Stimulated activated CD4-positive, alpha-beta T cell treated with anti-CD3 and anti-CD28 coated beads, Interleukin-1b, Interleukin-23, amount 100 ng/mL, for 24 hours (primary cell): ENCODE results near the gene NIPSNAP2.
"Not testable (repeated sequence)": the region's sequence is repeated elsewhere in the genome, so short reads cannot be mapped to it uniquely, and the experiment has no call there.

ENCODE experiments used
- DNase-seq, 4 experiments: peaks; one replicate each; pipeline ENCODE4 v3.0.0-alpha.2; 2020; ENCODE audit warnings: low read depth in 4 of 4, low spot score in 1 of 4

NIPSNAP2 gene

GRCh38 chr7:55964261-55965099 is at the start of gene NIPSNAP2:
TSS of gene NIPSNAP2 (plus strand) at chr7:55964585. CDS start at chr7:55964610, 25 bp downstream.
- peak; percentile 32 to 49 (median 38) for DNase-seq

DNA sequence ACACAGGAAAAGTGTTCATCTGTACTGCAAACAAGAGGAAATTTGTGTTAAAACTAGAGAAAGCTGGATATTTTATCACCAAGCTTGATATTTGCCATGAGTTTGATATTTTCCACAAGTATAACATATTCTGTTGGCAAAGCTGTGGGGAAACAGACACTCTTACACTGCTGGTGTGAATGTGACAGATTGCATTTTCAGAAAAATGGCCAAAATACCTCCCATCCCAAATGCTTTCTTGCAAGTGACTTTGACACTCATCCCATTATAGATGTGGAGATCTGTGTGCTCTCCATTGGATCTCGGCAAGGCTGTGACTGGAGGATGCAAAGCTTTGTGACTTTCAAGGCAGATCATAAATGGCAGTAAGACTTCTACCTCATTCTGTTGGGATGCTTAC is 46.6 kb upstream of the NIPSNAP2 start:
- no peak for DNase-seq

DNA sequence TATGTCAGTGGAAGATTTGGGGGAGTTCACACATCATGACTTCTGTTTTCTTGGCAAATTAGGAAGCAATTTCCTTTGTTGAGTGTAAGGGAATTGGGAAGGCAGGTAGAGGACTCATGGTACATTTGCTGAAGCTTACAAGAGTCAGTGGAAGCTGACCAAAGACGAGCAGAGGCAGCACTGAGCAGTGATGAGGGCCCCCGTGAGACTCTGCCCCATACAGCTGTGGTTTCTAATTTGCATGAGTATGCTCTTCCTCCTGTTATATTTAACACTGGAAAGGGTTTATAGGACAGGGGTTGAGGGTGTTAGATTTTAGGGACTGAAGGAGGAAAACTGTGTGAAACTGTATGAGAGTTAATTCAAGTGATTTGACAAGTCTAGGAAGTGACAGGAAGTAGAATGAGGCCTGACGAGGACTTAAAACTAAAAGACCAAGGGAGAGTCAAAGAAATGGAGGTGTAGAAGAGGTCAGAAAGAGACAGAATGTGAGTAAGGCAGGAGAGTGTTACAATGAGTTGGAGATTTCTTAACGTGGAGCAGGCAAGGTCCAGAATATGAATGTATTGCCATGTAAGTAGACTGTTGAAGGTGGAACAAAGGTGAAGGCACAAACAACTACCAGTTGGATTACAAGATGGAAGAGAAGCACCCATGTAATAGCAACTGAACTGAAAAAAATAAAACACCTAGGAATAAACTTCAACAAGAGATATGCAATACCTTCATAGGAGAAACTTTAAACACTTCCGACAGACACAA is 36.2 kb upstream of the NIPSNAP2 start:
- no peak for DNase-seq

GRCh38 chr7:55931421-55932151 is 32.8 kb upstream of the NIPSNAP2 start:
- no peak for DNase-seq

DNA sequence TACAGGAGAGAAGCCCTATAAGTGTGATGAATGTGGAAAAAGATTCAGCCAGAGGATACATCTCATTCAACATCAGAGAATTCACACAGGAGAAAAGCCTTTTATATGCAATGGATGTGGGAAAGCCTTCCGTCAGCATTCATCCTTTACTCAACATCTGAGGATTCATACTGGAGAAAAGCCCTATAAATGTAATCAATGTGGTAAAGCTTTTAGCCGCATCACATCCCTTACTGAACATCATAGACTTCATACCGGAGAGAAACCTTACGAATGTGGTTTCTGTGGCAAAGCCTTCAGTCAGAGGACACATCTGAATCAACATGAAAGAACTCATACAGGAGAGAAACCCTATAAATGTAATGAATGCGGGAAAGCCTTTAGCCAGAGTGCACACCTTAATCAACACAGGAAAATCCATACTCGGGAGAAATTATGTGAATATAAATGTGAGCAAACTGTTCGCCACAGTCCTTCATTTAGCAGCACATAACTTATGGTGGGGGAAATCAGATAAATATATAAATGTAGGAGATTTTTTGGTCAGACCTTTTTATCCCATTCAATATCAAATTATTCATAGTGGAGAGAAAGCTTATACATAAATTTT is 24.8 kb upstream of the NIPSNAP2 start:
- no peak for DNase-seq

GRCh38 chr7:55946545-55946944 is 17.8 kb upstream of the NIPSNAP2 start:
- DNase-seq, result no peak

- peak; percentile 81 to 88 (median 85) for DNase-seq
Measured at GRCh38 chr7:55951637-55952351, 12.6 kb upstream of the NIPSNAP2 start, which contains the start of gene MRPS17. TSS of gene MRPS17 (plus strand) at chr7:55951877. CDS start at chr7:55953196, 1,319 bp downstream.

- not testable (repeated sequence) for DNase-seq
Measured at GRCh38 chr7:55952352-55952671, 12.1 kb upstream of the NIPSNAP2 start.

DNA sequence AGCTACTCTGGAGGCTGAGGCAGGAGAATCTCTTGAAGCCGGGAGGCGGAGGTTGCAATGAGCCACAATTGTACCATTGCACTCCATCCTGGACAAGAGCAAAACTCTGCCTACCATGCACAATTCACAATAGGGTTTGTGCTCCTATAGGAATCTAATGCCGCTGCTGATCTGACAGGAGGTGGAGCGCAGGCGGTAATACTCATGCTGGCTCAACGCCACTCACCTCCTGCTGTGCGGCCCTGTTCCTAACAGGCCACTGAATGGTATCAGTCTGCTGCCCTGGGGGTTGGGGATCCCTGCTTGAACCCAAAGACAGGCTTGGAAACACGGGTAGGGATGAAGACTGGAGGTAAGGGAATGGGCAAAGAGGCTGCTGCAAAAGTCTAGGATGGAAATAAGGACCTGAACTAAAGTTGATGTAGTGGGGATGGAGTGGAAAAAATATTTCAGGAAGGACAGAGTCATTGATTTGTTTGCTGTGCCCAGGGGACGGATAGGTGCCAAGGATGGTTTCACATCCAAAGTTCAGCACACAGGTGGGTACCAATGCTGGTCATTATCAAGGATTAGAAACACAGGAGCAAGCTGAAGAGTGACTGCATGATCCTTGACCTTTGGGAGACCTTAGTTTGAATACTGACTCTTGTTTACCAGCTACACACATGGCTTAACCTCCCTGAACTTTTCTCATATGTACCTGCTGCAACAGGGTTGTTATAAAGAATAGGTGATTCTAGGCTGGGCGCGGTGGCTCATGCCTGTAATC is 10.5 kb upstream of the NIPSNAP2 start:
- no peak for DNase-seq

GRCh38 chr7:55957190-55957589 is 7.2 kb upstream of the NIPSNAP2 start:
- no peak for DNase-seq

GRCh38 chr7:55962014-55962413 is 2.4 kb upstream of the NIPSNAP2 start:
- no peak for DNase-seq

DNA sequence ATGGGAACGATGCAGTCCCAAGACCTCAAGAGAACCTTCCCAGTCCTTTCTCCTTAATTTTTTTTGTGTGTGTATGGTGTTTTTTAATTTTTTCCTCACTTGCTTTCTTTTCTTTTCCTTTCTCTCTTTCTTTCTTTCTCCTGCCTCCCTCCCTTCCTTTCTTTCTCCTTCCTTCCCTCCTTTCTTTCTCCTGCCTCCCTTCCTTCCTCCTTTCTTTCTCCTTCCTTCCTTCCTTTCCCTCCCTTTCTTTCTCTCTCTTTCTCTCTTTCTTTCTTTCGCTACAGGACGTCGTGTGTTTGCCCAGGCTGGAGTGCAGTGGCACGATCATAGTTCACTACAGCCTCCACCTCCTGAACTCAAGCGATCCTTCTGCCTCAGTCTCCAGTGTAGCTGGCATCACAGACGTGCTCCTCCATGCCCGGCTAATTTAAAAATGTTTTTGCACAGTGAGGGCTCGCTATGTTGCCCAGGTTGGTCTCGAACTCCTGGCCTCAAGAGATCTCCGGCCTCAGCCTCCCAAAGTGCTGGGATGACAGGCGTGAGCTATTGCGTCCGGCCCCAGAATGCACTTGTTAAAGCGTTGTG is 709 bp upstream of the NIPSNAP2 start:
- DNase-seq, result no peak

- DNase-seq, result peak in 1 of 4 experiments; percentile 9
Measured at GRCh38 chr7:55965100-55965470, 700 bp downstream of the NIPSNAP2 start.

GRCh38 chr7:55965805-55966421 is 1.5 kb downstream of the NIPSNAP2 start:
- DNase-seq, result no peak

DNA sequence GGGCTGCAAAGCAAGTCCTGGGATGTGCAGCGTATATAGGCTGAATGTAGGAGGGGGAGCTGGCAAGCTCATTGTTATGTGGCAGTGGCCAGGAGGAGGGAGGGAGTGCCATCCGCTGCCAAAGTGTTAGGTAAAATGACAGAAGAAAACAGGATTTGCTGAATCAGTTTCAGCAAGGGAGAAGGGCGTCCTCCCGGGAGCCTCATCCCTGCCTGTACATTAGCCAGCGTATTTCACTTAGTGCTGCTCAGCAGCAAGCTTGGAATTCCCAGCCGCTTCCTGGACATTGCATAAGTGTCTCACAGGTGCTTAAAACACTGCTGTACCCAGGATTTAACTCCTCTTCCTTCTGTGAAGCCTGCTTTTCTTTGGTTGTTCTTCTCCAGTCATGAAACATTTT is 2.5 kb downstream of the NIPSNAP2 start:
- DNase-seq, result no peak

DNA sequence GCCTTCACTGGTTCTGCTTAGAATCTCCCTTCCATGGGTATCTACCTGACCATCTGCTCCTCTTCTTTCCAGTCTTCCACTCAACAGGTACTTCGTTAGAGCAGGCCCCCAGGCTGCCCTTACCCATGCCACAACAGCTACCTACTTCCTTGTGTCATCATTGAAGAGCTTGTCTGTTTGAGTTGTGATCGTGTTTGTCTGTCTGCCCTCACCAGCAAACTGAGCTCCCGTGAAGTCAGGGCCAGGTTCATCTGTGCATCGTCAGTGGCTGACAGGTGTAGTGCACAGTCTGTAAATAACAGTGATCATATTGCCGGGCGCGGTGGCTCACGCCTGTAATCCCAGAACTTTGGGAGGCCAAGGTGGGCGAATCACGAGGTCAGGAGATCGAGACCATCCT is 5.0 kb downstream of the NIPSNAP2 start:
- DNase-seq, result no peak

DNA sequence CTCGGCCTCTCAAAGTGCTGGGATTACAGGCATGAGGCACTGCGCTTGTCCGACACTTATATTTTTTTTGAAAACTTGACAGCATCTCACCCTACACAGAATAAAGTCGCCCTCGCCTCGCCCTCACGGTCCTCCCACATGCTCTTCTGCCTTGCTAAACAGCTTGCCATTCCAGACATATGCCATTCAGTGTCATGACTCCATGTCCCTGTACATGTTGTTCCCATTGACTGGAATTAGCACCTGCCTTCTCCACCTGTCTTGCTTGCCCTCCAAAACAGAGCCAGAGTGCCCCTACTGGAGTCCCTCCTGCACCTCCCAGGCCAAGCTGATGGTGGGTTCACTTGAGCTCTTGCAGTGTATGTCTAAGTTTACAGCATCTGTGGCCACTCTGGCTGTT is 6.2 kb downstream of the NIPSNAP2 start:
- no peak for DNase-seq

DNA sequence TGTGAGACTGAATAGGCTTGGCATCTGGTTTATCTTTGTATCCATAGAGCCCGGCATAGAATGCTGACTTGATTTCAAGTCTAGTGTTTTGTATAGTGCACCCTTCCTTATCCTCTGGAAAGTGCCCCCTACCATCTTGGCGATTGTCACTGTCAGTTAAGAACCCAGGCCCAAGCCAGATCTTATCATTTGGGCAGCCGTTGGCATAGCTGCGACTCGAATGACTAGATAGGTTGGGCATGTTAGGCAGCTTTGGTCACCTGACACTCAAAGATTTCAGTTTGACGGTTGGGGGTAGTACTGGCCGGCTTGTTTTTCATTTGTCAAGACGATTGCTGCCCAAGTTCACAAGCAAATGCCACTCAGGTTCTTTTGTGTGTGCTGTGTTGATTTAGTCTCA is 6.6 kb downstream of the NIPSNAP2 start:
- DNase-seq, result no peak

- no peak for DNase-seq
Measured at GRCh38 chr7:55973747-55974250, 9.4 kb downstream of the NIPSNAP2 start.
